ENCODE results near the gene GGACT.
A peak's percentile ranks its signal among the peaks of the same experiment; 100 is the strongest.

- no peak for TF ChIP-seq POLR2A (IDR thresholded peaks at IDR 0.05)
- TF ChIP-seq CTCF (IDR thresholded peaks at IDR 0.05): peak; percentile 68 to 97 (median 90)
These were observed 73.7 kb downstream of the GGACT start for GRCh38 chr13:100514788-100515409.

All from adrenal gland (tissue), 5 donors.